HCT116 (cell line): ENCODE data around the gene LACTB. TPM values are rescaled to one million over a fixed set of nuclear protein-coding genes. Genes with fewer than 3 reads are reported as not detected.

Source experiments
- ATAC-seq: fragments of 200-7000 bp; cut with Tn5 transposase; 2 replicates; pipeline ENCODE4 v1.9.1; 2020; ENCODE audit warnings: mild to moderate bottlenecking, moderate library complexity
- BruUV-seq: library from RNA; stranded (reverse); fragments of 400-500 nt; replicated peaks from 2 replicates; lab custom pipeline; 2021; lab: Mats Ljungman, UMichigan
- CTCF ChIA-PET: fragments of 300-600 bp; sonication (Branson Sonifier 250); formaldehyde crosslinking; loops from one replicate; lab custom pipeline; 2021; ENCODE audit warnings: antibody characterized with exemption; lab: Charles Lee
- POLR2A ChIA-PET: fragments of 300-600, 350-600 bp; sonication (Branson Sonifier 250); formaldehyde crosslinking; loops from one replicate; lab custom pipeline; 2021; ENCODE audit warnings: antibody characterized with exemption; lab: Charles Lee
- RAD21 ChIA-PET, 2 experiments: fragments of 300-600 bp; sonication (Branson Sonifier 250); formaldehyde crosslinking; loops; one replicate each; lab custom pipeline; 2023; ENCODE audit warnings: low total read pairs in 2 of 2; ENCODE audit not compliant: uncharacterized antibody in 2 of 2, unreplicated experiment in 2 of 2, low non-redundant PET in 1 of 2; lab: Charles Lee
- DNase-seq: peaks from one replicate; pipeline ENCODE4 v3.0.0-alpha.2; 2010; ENCODE audit warnings: low read depth, low spot score
- H2AFZ ChIP-seq: fragments of 200-600 bp; shearing (Covaris generic), sonication (generic); 2 replicates; pipeline ENCODE4 v1.6.1; 2017; ENCODE audit warnings: low read depth, mixed run types, mixed read lengths, antibody characterized with exemption, low read length; ENCODE audit not compliant: poor library complexity, severe bottlenecking
- H3K27ac ChIP-seq: 2 replicates; pipeline ENCODE4 v1.5.1; 2012; ENCODE audit warnings: low read depth, low read length
- H3K27me3 ChIP-seq: fragments of 200-600 bp; sonication (generic); 2 replicates; pipeline ENCODE4 v1.6.1; 2016; ENCODE audit warnings: mixed run types, low read length, mixed read lengths; ENCODE audit not compliant: insufficient read depth
- H3K36me3 ChIP-seq, 2 experiments: fragments of 200-500 bp in 1 of 2; fragments of 200-600 bp in 1 of 2; sonication (Bioruptor generic) in 1 of 2; sonication (generic) in 1 of 2; 2 replicates each; pipeline versions ENCODE4 v1.5.1 to v1.6.1; 2014 to 2016; ENCODE audit warnings: low read length in 2 of 2, inconsistent platforms in 1 of 2, mixed read lengths in 1 of 2, mixed run types in 1 of 2; ENCODE audit not compliant: insufficient read depth in 2 of 2, control insufficient read depth in 1 of 2
- H3K4me1 ChIP-seq, 2 experiments: fragments of 200-600 bp in 1 of 2; sonication (generic) in 1 of 2; 2 replicates each; pipeline versions ENCODE4 v1.5.1 to v1.6.1; 2012 to 2017; ENCODE audit warnings: low read length in 2 of 2, inconsistent platforms in 1 of 2, mild to moderate bottlenecking in 1 of 2, mixed read lengths in 1 of 2, mixed run types in 1 of 2, moderate library complexity in 1 of 2; ENCODE audit not compliant: insufficient read depth in 2 of 2, control insufficient read depth in 1 of 2
- H3K4me2 ChIP-seq: fragments of 200-600 bp; sonication (generic); 2 replicates; pipeline ENCODE4 v1.6.1; 2017; ENCODE audit warnings: mixed run types, low read length, mixed read lengths
- H3K4me3 ChIP-seq, 2 experiments: fragments of 200-600 bp in 1 of 2; sonication (generic) in 1 of 2; replicated peaks in 1 of 2; 2 replicates each; pipeline ENCODE4 v1.5.1; 2011 to 2016; ENCODE audit warnings: low read length in 2 of 2, control low read depth in 1 of 2, low read depth in 1 of 2, mild to moderate bottlenecking in 1 of 2, mixed read lengths in 1 of 2, mixed run types in 1 of 2
- H3K79me2 ChIP-seq: fragments of 200-600 bp; sonication (generic); 2 replicates; pipeline ENCODE4 v1.6.1; 2017; ENCODE audit warnings: mild to moderate bottlenecking, mixed run types, low read length, moderate library complexity, mixed read lengths; ENCODE audit not compliant: insufficient read depth
- H3K9ac ChIP-seq: fragments of 200-600 bp; sonication (generic); 2 replicates; pipeline ENCODE4 v1.6.1; 2016; ENCODE audit warnings: low read length, mixed read lengths
- H3K9me2 ChIP-seq: fragments of 200-600 bp; sonication (generic), shearing (Covaris generic); 2 replicates; pipeline ENCODE4 v1.6.1; 2017; ENCODE audit warnings: mixed run types, mild to moderate bottlenecking, moderate library complexity; ENCODE audit not compliant: insufficient read depth
- H3K9me3 ChIP-seq, 2 experiments: fragments of 200-500 bp in 1 of 2; fragments of 200-600 bp in 1 of 2; sonication (Bioruptor generic) in 1 of 2; sonication (generic) in 1 of 2; 2 replicates each; pipeline ENCODE4 v1.6.1; 2014 to 2017; ENCODE audit warnings: low read length in 2 of 2, mixed read lengths in 2 of 2, inconsistent platforms in 1 of 2, low read depth in 1 of 2, mild to moderate bottlenecking in 1 of 2, mixed run types in 1 of 2, moderate library complexity in 1 of 2; ENCODE audit not compliant: control insufficient read depth in 1 of 2, insufficient read depth in 1 of 2
- H4K20me1 ChIP-seq: fragments of 200-600 bp; sonication (generic), shearing (Covaris generic); 2 replicates; pipeline ENCODE4 v1.6.1; 2017; ENCODE audit warnings: mixed run types, mild to moderate bottlenecking, moderate library complexity; ENCODE audit not compliant: insufficient read depth
- CBX3 ChIP-seq: IDR thresholded peaks from 2 replicates; pipeline ENCODE4 v1.6.1; 2012; ENCODE audit warnings: low read depth
- CEBPB ChIP-seq: IDR thresholded peaks from 2 replicates; pipeline ENCODE4 v1.6.1; 2012; ENCODE audit warnings: low read depth
- ELF1 ChIP-seq: IDR thresholded peaks from 2 replicates; pipeline ENCODE4 v1.6.1; 2012; ENCODE audit warnings: low read depth, borderline replicate concordance
- SP1 ChIP-seq: IDR thresholded peaks from 2 replicates; pipeline ENCODE4 v1.6.1; 2012; ENCODE audit warnings: low read depth
- YY1 ChIP-seq: IDR thresholded peaks from 2 replicates; pipeline ENCODE4 v1.6.1; 2011; ENCODE audit warnings: low read length, low read depth, moderate library complexity, mild to moderate bottlenecking; ENCODE audit not compliant: insufficient replicate concordance; ENCODE audit errors: extremely low read depth
- ZFX ChIP-seq: fragments of 450-650 bp; IDR thresholded peaks from 2 replicates; pipeline ENCODE4 v1.6.1; 2017
- intact Hi-C: fragments of 100-400 bp; cut with micrococcal nuclease; formaldehyde crosslinking; loops from 2 replicates; pipeline ENCODE4 v1.10.0; 2022
- total RNA-seq: library from RNA; stranded (reverse); gene quantifications from one replicate; pipeline ENCODE4 v1.2.1, GENCODE V29; 2021; ENCODE audit not compliant: unreplicated experiment
- TF ChIP-seq, protein P1 (sequence below), 3 experiments: fragments of 200-600 bp in 1 of 3; sonication (generic) in 1 of 3; IDR thresholded peaks in 2 of 3; conservative IDR thresholded peaks in 1 of 3; 2 replicates each; pipeline ENCODE4 v1.5.1; 2012 to 2017; ENCODE audit warnings: low read depth in 2 of 3, low read length in 2 of 3, antibody characterized with exemption in 1 of 3, borderline replicate concordance in 1 of 3, control low read depth in 1 of 3, mild to moderate bottlenecking in 1 of 3, mixed read lengths in 1 of 3, mixed run types in 1 of 3, moderate library complexity in 1 of 3; ENCODE audit not compliant: insufficient read depth in 1 of 3
- TF ChIP-seq, protein P2 (sequence below): IDR thresholded peaks from 2 replicates; pipeline ENCODE4 v1.6.1; 2012
- TF ChIP-seq, protein P3 (sequence below): IDR thresholded peaks from 2 replicates; pipeline ENCODE4 v1.6.1; 2012

The LACTB gene
- total RNA-seq, 1 experiment from 2014 or later = 7.6 TPM

DNA sequence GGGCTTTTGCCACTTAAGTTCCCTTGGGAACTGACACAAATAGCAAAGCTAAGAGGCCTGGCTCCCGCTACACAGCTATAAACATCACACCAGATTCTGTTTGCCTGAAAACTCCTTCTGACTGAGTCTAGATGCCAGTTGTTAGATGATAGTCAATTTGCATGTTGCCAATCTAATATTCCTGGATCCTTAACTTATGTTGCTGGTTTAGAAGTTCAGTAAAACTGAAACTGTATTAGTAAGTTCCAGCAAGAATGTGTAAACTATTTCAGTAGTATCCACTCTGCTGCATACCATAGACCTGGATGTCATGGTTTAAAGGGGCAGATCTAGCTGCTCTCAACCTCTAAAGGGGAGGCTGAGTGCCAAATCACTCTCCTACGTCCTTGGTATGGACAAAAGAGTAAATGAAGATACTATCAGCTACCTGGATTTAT lies 27.1 kb upstream of the LACTB start:
- Histone ChIP-seq H3K36me3 (no peaks in the 10 kb centered on the region), H4K20me1 (no peaks in the 10 kb centered on the region), H3K79me2 (no peaks in the 10 kb centered on the region), H3K9me2 (no peaks in the 10 kb centered on the region), H3K4me3 (no peak overlapping the region), H3K4me2 (no peak overlapping the region), H3K27ac (no peak overlapping the region), H3K9me3 (no peaks in the 10 kb centered on the region), H3K9ac (no peak overlapping the region), H3K4me1 (no peaks in the 10 kb centered on the region), H3K27me3 (no peaks in the 10 kb centered on the region), H2AFZ (no peak overlapping the region)
- no TSS peak for BruUV-seq
- DNase-seq (no peak), ATAC-seq (no peak)
- intact Hi-C loops = no loop called here
- ChIA-PET CTCF (interaction anchor here (1.2 to 3.7 kb wide), 5 partner anchors 17 to 312 kb away, joined by 3 to 26 read pairs (median 13); no protein-coding TSS in a partner anchor), POLR2A (no interaction called here), RAD21 (interaction anchor here in 1 of 2 experiments (0.6 kb wide), 1 partner anchor 489 kb away, joined by 3 read pairs; no protein-coding TSS in a partner anchor)
- no peak for TF ChIP-seq SP1
- TF ChIP-seq, protein P1, sequence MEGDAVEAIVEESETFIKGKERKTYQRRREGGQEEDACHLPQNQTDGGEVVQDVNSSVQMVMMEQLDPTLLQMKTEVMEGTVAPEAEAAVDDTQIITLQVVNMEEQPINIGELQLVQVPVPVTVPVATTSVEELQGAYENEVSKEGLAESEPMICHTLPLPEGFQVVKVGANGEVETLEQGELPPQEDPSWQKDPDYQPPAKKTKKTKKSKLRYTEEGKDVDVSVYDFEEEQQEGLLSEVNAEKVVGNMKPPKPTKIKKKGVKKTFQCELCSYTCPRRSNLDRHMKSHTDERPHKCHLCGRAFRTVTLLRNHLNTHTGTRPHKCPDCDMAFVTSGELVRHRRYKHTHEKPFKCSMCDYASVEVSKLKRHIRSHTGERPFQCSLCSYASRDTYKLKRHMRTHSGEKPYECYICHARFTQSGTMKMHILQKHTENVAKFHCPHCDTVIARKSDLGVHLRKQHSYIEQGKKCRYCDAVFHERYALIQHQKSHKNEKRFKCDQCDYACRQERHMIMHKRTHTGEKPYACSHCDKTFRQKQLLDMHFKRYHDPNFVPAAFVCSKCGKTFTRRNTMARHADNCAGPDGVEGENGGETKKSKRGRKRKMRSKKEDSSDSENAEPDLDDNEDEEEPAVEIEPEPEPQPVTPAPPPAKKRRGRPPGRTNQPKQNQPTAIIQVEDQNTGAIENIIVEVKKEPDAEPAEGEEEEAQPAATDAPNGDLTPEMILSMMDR (IDR thresholded peaks at IDR 0.05 in 2 of 3, conservative IDR thresholded peaks at IDR 0.05 in 1 of 3; ENCODE audit: borderline replicate concordance in 1 of 3, insufficient read depth in 1 of 3, low read depth in 2 of 3, low read length in 2 of 3) = no peak
- no peak for TF ChIP-seq ELF1
- no peak for TF ChIP-seq CEBPB
- TF ChIP-seq, protein P2, sequence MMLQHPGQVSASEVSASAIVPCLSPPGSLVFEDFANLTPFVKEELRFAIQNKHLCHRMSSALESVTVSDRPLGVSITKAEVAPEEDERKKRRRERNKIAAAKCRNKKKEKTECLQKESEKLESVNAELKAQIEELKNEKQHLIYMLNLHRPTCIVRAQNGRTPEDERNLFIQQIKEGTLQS = no peak
- TF ChIP-seq YY1 = no peak
- TF ChIP-seq, protein P3, sequence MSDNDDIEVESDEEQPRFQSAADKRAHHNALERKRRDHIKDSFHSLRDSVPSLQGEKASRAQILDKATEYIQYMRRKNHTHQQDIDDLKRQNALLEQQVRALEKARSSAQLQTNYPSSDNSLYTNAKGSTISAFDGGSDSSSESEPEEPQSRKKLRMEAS = no peak
- no peak for TF ChIP-seq ZFX
- TF ChIP-seq CBX3 = no peak
